ENCODE measurements around the gene SERPINB12.

SERPINB12 gene, protein sequence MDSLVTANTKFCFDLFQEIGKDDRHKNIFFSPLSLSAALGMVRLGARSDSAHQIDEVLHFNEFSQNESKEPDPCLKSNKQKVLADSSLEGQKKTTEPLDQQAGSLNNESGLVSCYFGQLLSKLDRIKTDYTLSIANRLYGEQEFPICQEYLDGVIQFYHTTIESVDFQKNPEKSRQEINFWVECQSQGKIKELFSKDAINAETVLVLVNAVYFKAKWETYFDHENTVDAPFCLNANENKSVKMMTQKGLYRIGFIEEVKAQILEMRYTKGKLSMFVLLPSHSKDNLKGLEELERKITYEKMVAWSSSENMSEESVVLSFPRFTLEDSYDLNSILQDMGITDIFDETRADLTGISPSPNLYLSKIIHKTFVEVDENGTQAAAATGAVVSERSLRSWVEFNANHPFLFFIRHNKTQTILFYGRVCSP

DNA sequence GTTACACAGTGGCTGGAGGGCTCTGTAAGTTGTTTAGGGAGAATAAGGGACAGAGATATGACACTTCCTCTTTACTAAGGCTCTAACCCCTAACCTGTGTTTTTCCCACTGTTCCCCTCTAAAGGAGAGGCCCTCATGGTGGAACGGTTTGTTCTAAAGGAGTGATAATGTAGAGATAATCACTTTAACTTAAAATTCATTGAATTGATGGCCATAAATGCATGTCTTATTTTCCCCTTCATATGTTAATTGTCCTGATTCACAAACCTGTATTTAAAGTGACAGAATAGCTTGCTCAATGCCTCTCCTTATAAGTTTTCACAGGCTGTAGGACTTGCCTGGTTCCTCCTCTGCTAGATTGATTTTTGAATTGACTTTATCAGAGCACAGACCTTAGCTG is at the start of gene SERPINB12:
TSS of gene SERPINB12 (plus strand) at position 301 of the 400 bp plus-strand sequence. CDS start 13,791 bp downstream, outside the sequence.
- DNase-seq (ENCODE audit: low spot score): no peak

DNA sequence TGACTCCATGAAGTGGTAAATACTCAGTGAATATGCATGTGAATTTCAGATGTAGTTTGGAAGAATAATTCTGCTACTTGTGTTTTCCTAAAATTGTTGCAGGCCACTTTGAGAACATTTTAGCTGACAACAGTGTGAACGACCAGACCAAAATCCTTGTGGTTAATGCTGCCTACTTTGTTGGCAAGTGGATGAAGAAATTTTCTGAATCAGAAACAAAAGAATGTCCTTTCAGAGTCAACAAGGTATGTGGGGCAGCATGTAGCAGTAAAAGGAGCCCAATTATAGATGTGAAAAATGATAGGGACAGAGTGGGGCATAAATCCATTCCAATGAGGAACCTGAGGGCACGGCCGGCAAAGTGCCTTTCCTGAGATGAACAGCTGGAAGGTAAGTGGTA is 49.3 kb upstream of the SERPINB12 start:
- no peak for DNase-seq (ENCODE audit: low spot score)

DNA sequence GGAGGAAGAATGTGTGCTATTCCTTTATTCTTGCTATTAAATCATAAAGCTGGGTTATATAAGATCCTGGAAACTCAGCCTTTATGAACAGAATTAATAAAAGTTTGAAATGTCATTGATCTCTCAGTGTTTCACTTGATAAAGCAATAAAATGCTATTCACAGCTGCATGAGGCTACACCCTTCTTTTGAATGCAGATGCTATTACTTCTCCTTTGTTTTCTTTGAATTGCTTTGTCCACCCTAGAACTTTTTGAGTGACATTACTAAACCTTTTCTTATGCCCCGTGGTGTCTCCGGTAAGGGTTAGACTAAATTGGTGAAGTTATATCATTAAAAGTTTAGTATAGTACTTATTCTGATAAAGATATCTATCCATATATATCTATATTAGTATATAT is 46.5 kb upstream of the SERPINB12 start:
- DNase-seq (ENCODE audit: low spot score): no peak

DNA sequence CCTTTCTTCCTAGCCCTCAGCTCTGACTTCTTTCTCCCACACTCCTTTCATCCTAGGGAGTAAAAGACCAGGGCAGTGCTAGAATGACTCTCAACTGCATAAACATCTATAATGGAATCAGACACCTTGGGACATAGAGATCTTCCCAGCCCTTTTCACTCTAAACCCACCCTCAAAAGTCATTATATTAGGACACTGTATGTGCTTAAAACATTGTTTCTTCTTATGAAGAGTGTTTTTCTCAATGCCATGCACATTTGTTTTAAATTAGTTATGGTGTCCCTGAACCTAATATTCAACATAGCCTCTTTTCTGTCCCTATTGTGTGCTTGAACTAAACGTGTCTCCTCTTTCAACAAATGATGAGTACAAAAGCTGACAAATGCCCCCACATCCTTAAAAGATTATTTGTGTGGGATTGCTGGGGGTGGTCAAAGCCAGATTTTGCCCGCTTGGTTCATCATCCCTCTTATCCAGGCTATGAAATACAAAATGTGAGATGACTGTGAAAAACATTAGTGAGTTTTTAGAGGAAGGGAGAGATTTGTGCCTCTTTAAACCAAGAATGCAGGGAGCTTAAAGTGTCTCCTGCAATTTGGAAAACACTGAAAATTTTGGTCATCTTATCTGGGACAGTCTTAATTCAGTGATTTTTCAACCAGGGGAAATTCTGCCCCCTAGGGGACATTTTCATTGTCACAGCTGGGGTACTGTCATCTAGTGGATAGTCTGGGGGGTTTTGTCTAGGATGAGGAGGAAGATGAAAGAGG is 36.4 kb upstream of the SERPINB12 start:
- DNase-seq (ENCODE audit: low spot score): peak; percentile 2

DNA sequence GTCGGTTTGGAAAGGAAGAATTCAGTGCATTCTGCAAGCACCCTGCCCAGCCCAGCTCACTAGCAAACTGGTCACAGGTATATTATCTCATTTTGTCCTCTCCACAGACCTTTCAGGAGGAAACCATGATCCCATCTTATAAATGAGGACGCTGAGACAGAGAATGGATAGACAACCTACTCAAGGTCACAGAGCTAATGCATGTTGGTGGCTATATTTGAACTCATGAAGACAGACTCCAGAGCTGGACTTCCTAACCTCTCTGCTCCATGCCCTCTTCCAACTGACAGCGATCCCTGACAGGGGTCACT is 35.9 kb upstream of the SERPINB12 start:
- DNase-seq (ENCODE audit: low spot score): no peak

DNA sequence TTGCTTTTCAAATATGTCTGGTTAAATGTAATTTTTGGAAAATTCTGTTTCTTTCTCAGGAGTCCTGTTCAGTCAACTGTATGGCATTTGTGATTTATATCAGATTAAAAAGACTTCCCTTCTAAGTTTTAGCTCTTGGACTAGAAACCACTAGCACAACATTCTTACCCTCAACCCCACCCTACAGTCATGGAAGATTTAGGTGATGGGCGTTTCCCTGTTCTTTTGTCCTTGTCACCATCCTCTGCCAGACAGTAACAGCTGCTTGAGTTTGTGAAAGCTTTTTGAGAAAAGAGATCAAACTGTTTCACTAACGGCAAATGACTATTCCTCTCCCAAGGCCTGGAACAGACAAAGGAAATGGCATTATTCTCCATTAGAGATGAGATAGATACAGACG is 33.6 kb upstream of the SERPINB12 start:
- no peak for DNase-seq (ENCODE audit: low spot score)

DNA sequence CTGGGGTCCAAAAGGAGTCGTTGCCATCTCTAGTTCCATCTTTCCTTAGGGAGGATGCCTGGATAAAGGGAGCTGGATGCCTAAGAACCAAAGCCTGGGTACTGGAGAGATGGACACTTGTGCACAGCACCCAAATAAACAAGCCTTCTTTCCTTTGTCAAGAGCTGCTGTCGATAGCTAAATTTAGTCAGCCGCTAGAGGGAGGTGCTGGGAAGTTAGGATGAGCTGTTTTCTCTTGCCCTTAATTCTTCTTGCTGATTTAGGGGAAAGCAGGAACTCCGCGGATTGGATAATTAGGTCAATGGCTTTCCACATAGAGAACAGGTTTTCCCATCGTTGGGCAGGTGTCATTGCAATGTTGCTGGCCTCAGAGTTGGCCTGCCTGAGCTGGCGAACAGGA is 30.9 kb upstream of the SERPINB12 start:
- DNase-seq (ENCODE audit: low spot score): peak; percentile 33

DNA sequence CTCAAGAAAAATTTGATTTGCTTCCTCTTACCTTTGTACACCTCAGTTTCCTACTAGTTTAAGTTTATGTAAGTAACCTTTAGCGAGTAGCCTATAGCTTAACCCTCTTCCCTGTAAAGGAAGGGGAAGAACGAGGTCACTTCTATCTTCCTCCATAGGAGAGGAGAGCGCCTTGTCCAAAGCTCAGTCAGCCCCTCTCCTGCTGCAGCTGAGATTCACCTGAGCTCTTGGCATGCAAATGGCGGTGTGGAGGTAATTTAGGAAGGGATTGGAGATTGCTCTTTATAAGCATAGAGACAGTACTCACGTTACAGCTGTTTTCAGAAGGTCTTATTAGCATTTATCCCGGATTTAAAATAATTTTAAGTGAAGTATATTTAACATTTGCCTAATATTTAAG is 27.8 kb upstream of the SERPINB12 start:
- DNase-seq (ENCODE audit: low spot score): no peak

DNA sequence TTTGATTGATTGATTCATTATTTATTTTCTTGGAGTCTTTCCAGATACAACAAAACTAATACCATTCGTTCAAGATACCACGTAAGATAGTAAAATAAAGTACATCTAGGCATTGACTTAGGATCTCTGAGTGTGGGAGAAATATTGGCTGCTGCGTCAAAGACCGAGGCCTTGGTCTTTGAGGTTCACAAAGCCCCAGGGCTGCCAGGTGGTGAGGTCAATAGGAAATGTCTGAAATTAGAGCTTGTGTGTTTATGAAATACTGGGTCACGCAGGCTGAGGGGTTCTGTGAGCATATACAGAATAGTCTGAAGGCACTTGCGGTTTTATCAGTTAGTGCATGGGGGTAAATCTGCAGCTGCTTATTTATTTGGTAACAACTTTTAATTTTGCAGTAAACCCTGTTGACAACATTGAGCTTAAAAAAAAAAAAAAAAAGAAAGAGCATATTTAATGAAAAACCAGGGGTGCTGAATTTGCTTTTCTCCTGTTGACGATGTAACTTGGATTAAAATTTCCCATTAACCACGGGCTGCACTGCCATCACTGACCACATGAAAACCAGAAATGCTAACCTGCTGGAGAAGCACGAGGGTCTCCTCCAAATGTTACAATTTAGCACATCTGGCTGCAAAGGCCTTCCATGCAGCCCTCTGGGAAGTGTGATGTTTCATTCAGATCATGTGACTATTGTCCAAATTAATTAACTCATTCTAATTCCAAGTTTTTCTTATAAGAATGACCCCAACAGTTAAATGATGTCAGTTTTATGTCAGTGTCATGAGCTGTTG is 27.1 kb upstream of the SERPINB12 start:
- no peak for DNase-seq (ENCODE audit: low spot score)

DNA sequence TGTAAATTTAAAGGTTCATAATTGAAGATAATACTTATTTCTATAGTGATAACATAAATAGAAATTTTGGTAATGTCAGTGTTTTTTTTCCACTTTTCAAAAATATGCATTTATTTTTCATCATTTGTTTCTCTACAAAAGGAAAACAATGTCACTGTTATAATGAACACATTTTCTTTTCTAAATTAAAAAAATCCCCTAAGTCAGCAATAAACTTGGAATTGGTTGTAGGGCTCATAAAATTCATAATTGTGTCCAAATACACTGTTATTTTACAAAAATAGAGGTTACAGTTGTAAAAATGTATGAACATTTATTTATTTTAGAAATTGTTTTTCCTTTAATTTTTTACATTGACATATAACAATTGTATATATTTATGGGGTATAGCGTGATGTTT is 26.4 kb upstream of the SERPINB12 start:
- no peak for DNase-seq (ENCODE audit: low spot score)

DNA sequence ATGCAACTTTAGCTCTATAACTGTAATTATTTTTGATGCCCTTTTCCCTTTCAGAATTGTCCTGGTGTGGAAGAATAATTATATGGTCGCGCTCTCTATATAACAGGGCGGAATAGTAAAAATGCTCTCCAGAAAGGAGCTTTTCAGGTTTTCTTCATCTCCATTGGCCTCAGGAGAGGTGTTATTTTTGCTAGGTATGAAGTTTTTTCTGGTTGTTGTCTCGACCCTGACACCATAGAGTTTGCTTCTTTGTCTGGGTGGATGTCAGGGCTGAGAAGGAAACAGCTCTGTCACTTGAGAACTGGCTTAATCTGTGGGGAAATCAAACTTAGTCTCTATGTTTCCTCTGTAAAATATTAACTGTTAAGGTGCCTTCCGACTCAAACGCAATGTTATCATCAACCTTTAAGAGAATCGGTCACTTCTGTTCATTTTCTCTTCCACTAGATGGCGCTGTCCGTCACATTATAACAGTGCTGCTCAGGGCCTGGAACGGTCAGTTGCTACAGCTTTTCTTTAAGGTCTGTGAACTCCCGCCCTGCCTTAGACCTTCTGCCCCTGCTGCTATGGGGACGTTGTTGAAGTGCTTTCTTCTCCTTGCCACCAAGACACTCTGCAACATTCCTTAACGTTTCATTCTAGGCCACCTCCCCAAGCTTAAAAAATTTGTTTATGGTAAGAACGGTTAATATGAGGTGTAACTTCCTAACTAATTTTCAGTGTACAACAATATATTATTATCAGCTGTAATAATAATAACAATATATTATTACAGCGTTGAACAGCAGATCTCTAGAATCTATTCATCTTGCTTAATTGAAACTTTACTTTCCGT is 23.8 kb upstream of the SERPINB12 start:
- peak; percentile 57 for DNase-seq (ENCODE audit: low spot score)

DNA sequence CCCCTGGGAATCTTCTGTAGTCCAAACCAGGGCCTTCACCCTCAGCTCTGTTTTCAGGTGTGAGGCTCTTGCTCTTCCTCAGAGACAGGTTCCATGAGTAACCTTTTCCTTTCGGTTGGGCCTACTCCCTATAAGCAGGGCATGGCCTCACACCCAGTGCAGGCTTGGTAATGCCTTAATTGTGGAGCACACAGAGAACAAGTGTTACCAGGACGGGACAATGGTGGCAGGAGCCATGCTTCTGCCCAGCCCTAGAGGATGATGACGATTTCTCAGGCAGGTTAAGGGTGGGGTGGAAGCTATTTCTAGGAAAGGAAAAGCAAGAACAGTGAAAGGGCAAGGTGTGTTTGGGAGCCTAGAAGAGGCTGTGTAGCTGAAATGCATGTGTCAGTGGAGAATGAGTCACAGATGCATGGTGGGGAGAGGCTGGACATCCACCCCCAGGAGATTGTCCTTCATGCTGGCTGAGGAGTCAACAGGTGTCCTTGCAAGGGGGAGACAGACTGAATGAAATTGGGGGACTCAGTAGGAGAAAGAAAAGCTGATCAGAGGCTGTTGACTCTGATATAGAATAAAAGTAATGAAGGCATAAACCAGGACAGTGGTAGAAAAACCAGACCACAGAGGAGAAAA is 22.0 kb upstream of the SERPINB12 start:
- no peak for DNase-seq (ENCODE audit: low spot score)

DNA sequence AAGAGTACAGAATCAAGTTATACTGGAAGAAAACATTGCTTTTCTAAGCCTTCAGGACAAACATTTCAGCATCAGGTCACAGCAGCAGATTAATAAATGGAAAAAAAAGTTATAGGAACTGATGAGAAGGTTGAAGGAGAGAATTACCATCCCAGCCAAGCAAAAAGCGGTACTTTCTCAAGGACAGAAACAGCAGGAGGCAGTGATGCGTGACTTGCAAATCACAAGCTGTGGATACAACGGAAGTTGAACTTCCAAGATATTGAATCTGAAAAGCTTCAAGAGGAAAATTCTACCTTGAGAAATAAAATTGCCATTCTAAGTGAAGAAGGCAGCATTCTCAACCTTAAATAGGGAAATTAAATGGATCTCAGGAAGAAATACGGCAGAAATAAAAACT is 18.5 kb upstream of the SERPINB12 start:
- DNase-seq (ENCODE audit: low spot score): no peak

DNA sequence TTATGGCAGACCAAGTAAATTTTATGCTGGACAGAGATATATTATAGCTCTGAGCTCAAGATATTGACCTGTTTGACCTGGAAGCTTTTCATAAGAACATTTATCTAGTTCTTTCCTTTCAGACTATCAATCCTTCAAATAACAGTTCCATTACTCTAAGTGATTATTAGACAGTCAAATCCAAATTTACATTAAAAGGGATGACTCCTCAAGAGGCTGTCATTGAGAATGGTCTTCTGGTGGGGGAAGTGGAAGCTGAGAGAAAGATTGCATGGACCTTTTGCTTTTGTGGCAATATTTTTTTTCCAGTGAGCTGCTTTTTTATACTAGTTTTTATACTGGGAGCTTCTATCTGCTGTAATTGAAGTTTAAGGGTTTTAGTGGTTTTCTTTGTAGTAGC is 14.9 kb upstream of the SERPINB12 start:
- no peak for DNase-seq (ENCODE audit: low spot score)

DNA sequence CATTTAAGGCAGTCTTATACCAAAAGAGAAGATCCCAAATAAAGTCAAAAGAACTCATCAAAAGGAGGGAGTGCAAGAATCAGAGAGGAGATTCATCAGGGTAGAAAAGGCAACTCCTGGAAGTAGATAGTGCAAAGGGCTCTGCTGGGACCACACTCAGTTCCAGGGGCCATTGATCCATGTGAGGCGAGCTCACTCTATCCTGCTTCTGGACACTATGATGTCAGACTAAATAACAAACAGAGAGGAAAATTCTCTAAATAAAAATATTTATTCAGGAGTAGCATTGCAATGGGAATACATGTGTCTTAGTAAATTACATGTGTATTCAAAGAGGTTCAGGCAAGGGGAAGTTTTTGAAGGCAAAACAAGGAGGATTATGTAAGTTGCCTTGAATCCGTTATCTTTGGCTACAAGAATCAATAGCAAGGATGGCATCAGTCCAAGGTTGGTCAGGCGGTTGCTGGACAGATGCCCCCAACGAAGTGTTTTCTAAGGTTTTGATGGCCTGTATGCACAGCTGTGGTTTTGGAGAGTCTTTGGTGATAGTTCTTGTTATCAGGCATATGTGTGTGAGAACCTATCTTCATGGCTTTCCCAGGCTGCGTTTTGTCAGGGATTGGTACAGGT is 13.2 kb upstream of the SERPINB12 start:
- no peak for DNase-seq (ENCODE audit: low spot score)

DNA sequence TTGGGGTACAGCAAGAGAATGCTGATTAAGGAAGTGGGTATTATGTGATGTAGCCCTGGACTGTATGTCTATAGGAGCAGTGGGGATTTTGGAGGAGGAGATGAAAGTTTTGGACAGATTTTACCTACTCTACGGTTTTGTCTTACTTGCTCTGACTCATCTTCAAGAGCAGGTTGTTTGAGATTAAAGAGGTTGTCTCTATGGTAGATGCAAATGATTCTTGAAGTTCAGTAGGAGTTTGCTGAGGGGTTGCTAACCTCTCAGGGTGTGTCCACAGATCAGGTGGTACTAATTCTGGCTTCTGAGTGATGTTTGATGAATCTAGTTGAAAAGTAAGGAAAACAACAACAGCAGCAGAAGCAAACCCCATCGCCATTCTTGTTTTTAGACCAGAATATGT is 9.7 kb upstream of the SERPINB12 start:
- no peak for DNase-seq (ENCODE audit: low spot score)

DNA sequence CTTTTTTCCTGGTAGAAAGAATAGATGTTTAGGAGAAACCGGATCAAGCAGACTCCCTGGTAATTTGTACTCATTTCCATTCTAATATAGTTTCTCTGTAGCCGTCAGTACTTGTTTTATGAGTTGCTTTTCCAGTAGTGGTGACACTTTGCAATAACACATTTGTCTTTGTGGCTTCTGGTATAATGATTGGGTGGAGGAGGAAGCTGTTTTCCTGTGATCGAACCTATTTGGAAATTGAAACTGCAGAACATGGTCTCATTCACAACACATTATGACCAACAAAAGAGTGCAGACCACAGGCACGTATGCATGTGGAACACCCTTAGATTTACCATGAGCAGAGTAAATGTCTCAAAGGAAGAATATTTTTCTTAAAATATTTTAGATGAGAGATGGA is 7.6 kb upstream of the SERPINB12 start:
- DNase-seq (ENCODE audit: low spot score): no peak

DNA sequence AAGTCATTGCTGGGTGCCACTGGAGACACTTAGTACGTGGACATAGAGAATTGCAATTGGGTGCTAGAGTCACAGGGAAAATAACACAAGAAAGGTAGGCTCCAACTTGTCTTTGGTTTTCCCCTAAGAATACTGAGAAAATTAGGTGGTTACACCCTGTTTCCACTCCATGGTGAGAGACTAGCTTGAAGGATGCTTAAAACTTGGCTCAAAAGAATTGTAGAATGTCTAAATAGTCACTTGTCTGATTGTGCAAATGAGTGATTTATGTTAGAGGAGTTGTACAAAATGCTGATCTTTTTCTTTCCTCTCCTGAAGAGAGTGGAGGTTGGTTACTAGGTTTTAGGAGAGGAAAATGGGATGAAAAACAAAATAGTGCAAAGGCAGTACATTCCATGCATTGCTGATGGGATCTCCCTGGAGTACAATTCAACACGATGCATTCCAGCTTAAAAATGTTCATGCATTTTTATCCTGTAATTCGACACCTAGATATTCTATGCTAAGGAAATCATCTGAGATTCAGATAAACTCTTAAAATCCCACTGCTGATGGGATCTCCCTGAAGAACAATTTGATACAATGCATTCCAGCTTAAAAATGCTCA is 2.2 kb upstream of the SERPINB12 start:
- DNase-seq (ENCODE audit: low spot score): no peak

DNA sequence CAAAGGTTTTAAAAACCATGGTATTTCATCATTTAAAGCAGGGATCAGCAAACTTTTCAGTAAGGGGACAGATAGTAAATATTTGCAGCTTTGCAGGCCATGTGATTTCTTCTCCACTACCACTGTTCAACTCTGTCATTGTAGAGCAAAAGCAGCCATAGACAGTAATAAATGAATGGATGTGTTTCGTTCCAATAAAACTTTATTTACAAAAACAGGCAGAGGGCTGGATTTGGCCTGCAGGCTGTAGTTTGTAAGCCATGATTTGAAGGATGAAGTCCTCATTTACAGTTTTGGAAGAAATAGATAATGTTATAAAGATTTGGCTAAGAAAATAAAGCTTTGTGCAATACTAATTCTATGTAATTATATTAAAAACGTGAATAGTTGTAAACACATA is 1.8 kb downstream of the SERPINB12 start:
- DNase-seq (ENCODE audit: low spot score): no peak

DNA sequence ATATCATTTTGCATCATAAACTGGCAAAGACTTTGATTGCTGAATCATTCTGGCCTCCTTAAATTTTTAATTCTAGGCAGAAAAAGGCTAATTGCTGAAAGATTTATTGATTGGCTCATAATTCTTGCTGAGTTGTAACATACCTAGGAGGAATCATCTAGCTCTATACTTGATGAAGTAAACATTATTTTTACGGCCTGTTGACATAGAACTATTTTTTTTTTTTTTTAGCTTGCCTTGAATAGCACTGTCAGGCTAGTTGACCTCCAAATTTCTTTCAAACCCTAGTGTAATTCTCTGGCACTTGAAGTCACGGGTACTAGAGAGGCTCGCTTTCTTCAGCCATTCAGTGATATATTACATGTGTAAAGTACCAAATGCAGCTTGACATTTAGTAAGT is 2.8 kb downstream of the SERPINB12 start:
- no peak for DNase-seq (ENCODE audit: low spot score)

DNA sequence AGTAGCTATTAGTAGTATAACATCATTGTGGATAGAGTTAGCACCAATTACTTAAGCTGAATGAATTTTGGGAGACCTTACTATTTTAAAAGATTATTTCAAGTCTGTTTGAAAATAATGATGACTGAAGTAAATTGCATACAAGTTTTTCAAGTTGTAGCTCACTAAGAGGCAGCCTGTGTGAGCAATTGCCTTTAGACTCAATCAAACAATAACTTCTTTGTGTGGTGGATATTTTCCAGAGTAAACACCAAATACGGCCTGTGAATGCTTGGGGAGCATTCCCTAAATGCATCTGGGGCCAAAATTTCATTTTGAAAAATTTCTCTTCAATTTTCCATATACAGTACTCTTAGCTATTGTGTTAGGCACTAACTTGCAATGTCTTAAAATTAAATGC is 7.9 kb downstream of the SERPINB12 start:
- DNase-seq (ENCODE audit: low spot score): no peak

Measured in SW480 (cell line).